ENCODE measurements around the gene PRRT2. TPM values are rescaled to one million over a fixed set of nuclear protein-coding genes. Genes with fewer than 3 reads are reported as not detected.

PRRT2 gene
- total RNA-seq, 4 donors from 2014 or later = 1.4 to 6.0 (median 1.9) TPM; not detected in 1

DNA sequence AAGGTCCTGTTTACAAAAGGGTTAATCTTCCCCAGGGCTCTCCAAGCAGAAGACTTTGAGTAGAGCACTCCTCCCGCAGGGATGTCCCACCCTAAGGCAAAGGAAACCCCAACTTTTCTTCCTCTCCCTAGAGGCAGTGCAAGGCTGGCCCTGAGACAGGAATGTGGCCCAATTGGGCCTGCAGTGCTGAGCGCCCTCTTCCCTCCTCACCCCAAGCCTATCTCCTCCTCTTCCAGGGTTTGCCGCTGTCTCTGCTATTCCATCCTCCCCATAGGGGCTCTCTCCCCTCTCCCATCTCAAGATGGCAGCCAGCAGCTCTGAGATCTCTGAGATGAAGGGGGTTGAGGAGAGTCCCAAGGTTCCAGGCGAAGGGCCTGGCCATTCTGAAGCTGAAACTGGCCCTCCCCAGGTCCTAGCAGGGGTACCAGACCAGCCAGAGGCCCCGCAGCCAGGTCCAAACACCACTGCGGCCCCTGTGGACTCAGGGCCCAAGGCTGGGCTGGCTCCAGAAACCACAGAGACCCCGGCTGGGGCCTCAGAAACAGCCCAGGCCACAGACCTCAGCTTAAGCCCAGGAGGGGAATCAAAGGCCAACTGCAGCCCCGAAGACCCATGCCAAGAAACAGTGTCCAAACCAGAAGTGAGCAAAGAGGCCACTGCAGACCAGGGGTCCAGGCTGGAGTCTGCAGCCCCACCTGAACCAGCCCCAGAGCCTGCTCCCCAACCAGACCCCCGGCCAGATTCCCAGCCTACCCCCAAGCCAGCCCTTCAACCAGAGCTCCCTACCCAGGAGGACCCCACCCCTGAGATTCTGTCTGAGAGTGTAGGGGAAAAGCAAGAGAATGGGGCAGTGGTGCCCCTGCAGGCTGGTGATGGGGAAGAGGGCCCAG is 1.0 kb downstream of the PRRT2 start:
- Histone ChIP-seq H3K27ac (peak overlapping the region; percentile 93 to 98 (median 96)), H3K27me3 (no peaks in the 10 kb centered on the region), H3K36me3 (peaks cover 0 to 5% (median 0%) of the 10 kb centered on the region in 4 donors), H3K4me1 (peaks cover 53 to 87% (median 78%) of the 10 kb centered on the region in 4 donors), H3K4me3 (peak overlapping the region in 3 of 4 donors; percentile 38 to 58 (median 46)), H3K9me3 (no peaks in the 10 kb centered on the region)
- intact Hi-C loops (cut with DNase I; ENCODE audit: low total_unique reads) (no loop called here), in situ Hi-C loops (cut with MboI; ENCODE audit: low pct_ligation_motif_present in 1 of 4, low pct_unique_long_range_greater_than_20kb in 1 of 4, low sequenced_read_pairs in 3 of 4) (no loop called here)
- WGBS, 2 donors (ENCODE audit: low coverage in 1 of 2) = 75% methylated on average over 9 of the region's 9 CpGs; no CpG with 5 or more reads in 1 of the 2 donors
- no peak for DNase-seq
- TF ChIP-seq EP300 (IDR thresholded peaks at IDR 0.05; ENCODE audit: low read depth) (no peak), POLR2A (IDR thresholded peaks at IDR 0.05) (no peak), POLR2AphosphoS5 (IDR thresholded peaks at IDR 0.05) (no peak)
- TF ChIP-seq, protein P1, sequence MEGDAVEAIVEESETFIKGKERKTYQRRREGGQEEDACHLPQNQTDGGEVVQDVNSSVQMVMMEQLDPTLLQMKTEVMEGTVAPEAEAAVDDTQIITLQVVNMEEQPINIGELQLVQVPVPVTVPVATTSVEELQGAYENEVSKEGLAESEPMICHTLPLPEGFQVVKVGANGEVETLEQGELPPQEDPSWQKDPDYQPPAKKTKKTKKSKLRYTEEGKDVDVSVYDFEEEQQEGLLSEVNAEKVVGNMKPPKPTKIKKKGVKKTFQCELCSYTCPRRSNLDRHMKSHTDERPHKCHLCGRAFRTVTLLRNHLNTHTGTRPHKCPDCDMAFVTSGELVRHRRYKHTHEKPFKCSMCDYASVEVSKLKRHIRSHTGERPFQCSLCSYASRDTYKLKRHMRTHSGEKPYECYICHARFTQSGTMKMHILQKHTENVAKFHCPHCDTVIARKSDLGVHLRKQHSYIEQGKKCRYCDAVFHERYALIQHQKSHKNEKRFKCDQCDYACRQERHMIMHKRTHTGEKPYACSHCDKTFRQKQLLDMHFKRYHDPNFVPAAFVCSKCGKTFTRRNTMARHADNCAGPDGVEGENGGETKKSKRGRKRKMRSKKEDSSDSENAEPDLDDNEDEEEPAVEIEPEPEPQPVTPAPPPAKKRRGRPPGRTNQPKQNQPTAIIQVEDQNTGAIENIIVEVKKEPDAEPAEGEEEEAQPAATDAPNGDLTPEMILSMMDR (IDR thresholded peaks at IDR 0.05) = no peak

GRCh38 chr16:29813644-29814562 is 1.9 kb downstream of the PRRT2 start:
- H3K36me3 ChIP-seq = peaks cover 0 to 13% (median 0%) of the 10 kb centered on the region in 4 donors
- H3K4me1 ChIP-seq = peaks cover 51 to 87% (median 78%) of the 10 kb centered on the region in 4 donors
- no peak overlapping the region for H3K4me3 ChIP-seq
- WGBS, 2 donors (ENCODE audit: low coverage in 1 of 2) = 61 to 72% methylated on average over 3 to 22 of the region's 24 CpGs
- H3K27ac ChIP-seq = peak overlapping the region; percentile 28 to 97 (median 94)
- in situ Hi-C loops (cut with MboI; ENCODE audit: low pct_ligation_motif_present in 1 of 4, low pct_unique_long_range_greater_than_20kb in 1 of 4, low sequenced_read_pairs in 3 of 4) = no loop called here
- no peak for DNase-seq
- intact Hi-C loops (cut with DNase I; ENCODE audit: low total_unique reads) = no loop called here
- no peaks in the 10 kb centered on the region for H3K9me3 ChIP-seq
- no peaks in the 10 kb centered on the region for H3K27me3 ChIP-seq
- TF ChIP-seq, protein P1 (IDR thresholded peaks at IDR 0.05) = no peak
- TF ChIP-seq POLR2A (IDR thresholded peaks at IDR 0.05) = no peak
- no peak for TF ChIP-seq EP300 (IDR thresholded peaks at IDR 0.05; ENCODE audit: low read depth)
- TF ChIP-seq POLR2AphosphoS5 (IDR thresholded peaks at IDR 0.05) = no peak

GRCh38 chr16:29814592-29814991 is 2.6 kb downstream of the PRRT2 start:
- in situ Hi-C loops (cut with MboI; ENCODE audit: low pct_ligation_motif_present in 1 of 4, low pct_unique_long_range_greater_than_20kb in 1 of 4, low sequenced_read_pairs in 3 of 4) (no loop called here), intact Hi-C loops (cut with DNase I; ENCODE audit: low total_unique reads) (no loop called here)
- TF ChIP-seq, protein P1 (IDR thresholded peaks at IDR 0.05) = no peak
- no peak for TF ChIP-seq POLR2AphosphoS5 (IDR thresholded peaks at IDR 0.05)
- Histone ChIP-seq H3K4me3 (no peak overlapping the region), H3K4me1 (peaks cover 49 to 87% (median 77%) of the 10 kb centered on the region in 4 donors), H3K36me3 (peaks cover 0 to 13% (median 0%) of the 10 kb centered on the region in 4 donors), H3K27ac (peak overlapping the region; percentile 93 to 98 (median 96)), H3K9me3 (no peaks in the 10 kb centered on the region), H3K27me3 (no peaks in the 10 kb centered on the region)
- DNase-seq = no peak
- 84 to 85% methylated on average over 3 to 5 of the region's 5 CpGs for WGBS, 2 donors (ENCODE audit: low coverage in 1 of 2)

All from transverse colon (tissue), 4 donors.